SK-N-SH treated with all-trans-retinoic acid at 6 μM for 48 hours (cell line): ENCODE results near the gene LCE1F.

Source experiments
- ATAC-seq: fragments of 200-7000 bp; cut with Tn5 transposase; 3 replicates; pipeline ENCODE4 v1.9.1; 2020; ENCODE audit warnings: mild to moderate bottlenecking, moderate library complexity
- ARNTL ChIP-seq: fragments of 450-650 bp; formaldehyde crosslinking; IDR thresholded peaks from 2 replicates; pipeline ENCODE4 v1.5.0; 2020; ENCODE audit warnings: low read depth, mild to moderate bottlenecking, moderate library complexity, borderline replicate concordance
- CSDC2 ChIP-seq: fragments of 250-450 bp; sonication (Bioruptor Pico); IDR thresholded peaks from 2 replicates; pipeline ENCODE4 v1.5.0; 2020; ENCODE audit warnings: mild to moderate bottlenecking, moderate library complexity
- ESRRG ChIP-seq: fragments of 250-450 bp; sonication (Bioruptor Pico); IDR thresholded peaks from 2 replicates; pipeline ENCODE4 v1.6.1; 2021; ENCODE audit warnings: mild to moderate bottlenecking
- GLIS3 ChIP-seq: fragments of 250-450 bp; sonication (Bioruptor Pico); IDR thresholded peaks from 2 replicates; pipeline ENCODE4 v1.5.0; 2020; ENCODE audit warnings: mild to moderate bottlenecking, moderate library complexity
- ISL1 ChIP-seq: fragments of 250-450 bp; sonication (Bioruptor Pico); IDR thresholded peaks from 2 replicates; pipeline ENCODE4 v2.1.2; 2022; ENCODE audit warnings: mild to moderate bottlenecking, moderate library complexity
- OSR1 ChIP-seq: fragments of 250-450 bp; sonication (Bioruptor Pico); IDR thresholded peaks from 2 replicates; pipeline ENCODE4 v1.8.0; 2022; ENCODE audit warnings: moderate library complexity, mild to moderate bottlenecking, inconsistent platforms
- PPARA ChIP-seq: fragments of 250-450 bp; sonication (Bioruptor Pico); IDR thresholded peaks from 2 replicates; pipeline ENCODE4 v1.5.0; 2020; ENCODE audit warnings: mild to moderate bottlenecking, borderline replicate concordance
- TCF4 ChIP-seq: fragments of 250-450 bp; sonication (Bioruptor Pico); IDR thresholded peaks from 2 replicates; pipeline ENCODE4 v1.8.0; 2021; ENCODE audit warnings: mild to moderate bottlenecking, moderate library complexity, borderline replicate concordance
- TOX ChIP-seq: fragments of 250-450 bp; sonication (Bioruptor Pico); IDR thresholded peaks from 2 replicates; pipeline ENCODE4 v1.8.0; 2021; ENCODE audit warnings: mild to moderate bottlenecking, moderate library complexity, borderline replicate concordance
- ZC3H10 ChIP-seq: fragments of 250-450 bp; sonication (Bioruptor Pico); IDR thresholded peaks from 2 replicates; pipeline ENCODE4 v1.5.1; 2021; ENCODE audit warnings: mild to moderate bottlenecking, moderate library complexity
- ZFP3 ChIP-seq: fragments of 250-450 bp; sonication (Bioruptor Pico); IDR thresholded peaks from 2 replicates; pipeline ENCODE4 v1.5.0; 2020; ENCODE audit warnings: mild to moderate bottlenecking, moderate library complexity
- ZFP30 ChIP-seq: fragments of 450-650 bp; formaldehyde crosslinking; IDR thresholded peaks from 2 replicates; pipeline ENCODE4 v1.5.0; 2022; ENCODE audit warnings: mild to moderate bottlenecking, moderate library complexity
- ZNF565 ChIP-seq: fragments of 450-650 bp; formaldehyde crosslinking; conservative IDR thresholded peaks from 2 replicates; pipeline ENCODE4 v1.5.0; 2020; ENCODE audit warnings: low read depth, mild to moderate bottlenecking, moderate library complexity
- ZNF70 ChIP-seq: fragments of 450-650 bp; formaldehyde crosslinking; IDR thresholded peaks from 2 replicates; pipeline ENCODE4 v1.5.0; 2020; ENCODE audit warnings: mild to moderate bottlenecking, moderate library complexity
- ZNF8 ChIP-seq: fragments of 450-650 bp; formaldehyde crosslinking; IDR thresholded peaks from 2 replicates; pipeline ENCODE4 v1.5.0; 2020; ENCODE audit warnings: mild to moderate bottlenecking, moderate library complexity
- TF ChIP-seq, protein P1 (sequence below): fragments of 250-450 bp; sonication (Bioruptor Pico); IDR thresholded peaks from 2 replicates; pipeline ENCODE4 v1.8.0; 2021; ENCODE audit warnings: low read depth, mild to moderate bottlenecking, moderate library complexity, borderline replicate concordance
- TF ChIP-seq, protein P2 (sequence below): fragments of 250-450 bp; sonication (Bioruptor Pico); IDR thresholded peaks from 2 replicates; pipeline ENCODE4 v1.5.0; 2020; ENCODE audit warnings: mild to moderate bottlenecking, moderate library complexity
- TF ChIP-seq, protein P3 (sequence below): fragments of 250-450 bp; sonication (Bioruptor Pico); IDR thresholded peaks from 2 replicates; pipeline ENCODE4 v1.5.1; 2021; ENCODE audit warnings: mild to moderate bottlenecking, moderate library complexity
- TF ChIP-seq, protein P4 (sequence below): fragments of 250-450 bp; sonication (Bioruptor Pico); IDR thresholded peaks from 2 replicates; pipeline ENCODE4 v1.5.1; 2020; ENCODE audit warnings: low read depth, mild to moderate bottlenecking, moderate library complexity
- TF ChIP-seq, protein P5 (sequence below): fragments of 250-450 bp; sonication (Bioruptor Pico); IDR thresholded peaks from 2 replicates; pipeline ENCODE4 v1.8.0; 2020; ENCODE audit warnings: mild to moderate bottlenecking, moderate library complexity, borderline replicate concordance

LCE1F gene

DNA sequence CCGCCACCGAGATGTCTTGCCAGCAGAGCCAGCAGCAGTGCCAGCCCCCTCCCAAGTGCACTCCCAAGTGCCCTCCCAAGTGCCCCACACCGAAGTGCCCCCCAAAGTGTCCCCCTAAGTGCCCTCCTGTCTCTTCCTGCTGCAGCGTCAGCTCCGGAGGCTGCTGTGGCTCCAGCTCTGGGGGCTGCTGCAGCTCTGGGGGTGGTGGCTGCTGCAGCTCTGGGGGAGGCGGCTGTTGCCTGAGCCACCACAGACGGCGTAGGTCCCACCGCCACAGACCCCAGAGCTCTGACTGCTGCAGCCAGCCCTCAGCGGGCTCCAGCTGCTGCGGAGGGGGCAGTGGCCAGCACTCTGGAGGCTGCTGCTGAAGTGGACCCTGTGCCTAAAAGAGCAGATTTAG, 1.4 kb downstream of the LCE1F start:
- TF ChIP-seq ZC3H10 (no peak), ARNTL (CRISPR knock-in tag) (no peak), PPARA (no peak), ZFP3 (CRISPR knock-in tag) (no peak), ESRRG (CRISPR knock-in tag) (no peak), OSR1 (no peak), ISL1 (CRISPR knock-in tag) (no peak), ZNF70 (CRISPR knock-in tag) (no peak), ZFP30 (CRISPR knock-in tag) (no peak), ZNF8 (CRISPR knock-in tag) (no peak), TCF4 (CRISPR knock-in tag) (no peak), GLIS3 (CRISPR knock-in tag) (no peak), ZNF565 (CRISPR knock-in tag) (no peak), TOX (no peak)
- TF ChIP-seq, protein P1, sequence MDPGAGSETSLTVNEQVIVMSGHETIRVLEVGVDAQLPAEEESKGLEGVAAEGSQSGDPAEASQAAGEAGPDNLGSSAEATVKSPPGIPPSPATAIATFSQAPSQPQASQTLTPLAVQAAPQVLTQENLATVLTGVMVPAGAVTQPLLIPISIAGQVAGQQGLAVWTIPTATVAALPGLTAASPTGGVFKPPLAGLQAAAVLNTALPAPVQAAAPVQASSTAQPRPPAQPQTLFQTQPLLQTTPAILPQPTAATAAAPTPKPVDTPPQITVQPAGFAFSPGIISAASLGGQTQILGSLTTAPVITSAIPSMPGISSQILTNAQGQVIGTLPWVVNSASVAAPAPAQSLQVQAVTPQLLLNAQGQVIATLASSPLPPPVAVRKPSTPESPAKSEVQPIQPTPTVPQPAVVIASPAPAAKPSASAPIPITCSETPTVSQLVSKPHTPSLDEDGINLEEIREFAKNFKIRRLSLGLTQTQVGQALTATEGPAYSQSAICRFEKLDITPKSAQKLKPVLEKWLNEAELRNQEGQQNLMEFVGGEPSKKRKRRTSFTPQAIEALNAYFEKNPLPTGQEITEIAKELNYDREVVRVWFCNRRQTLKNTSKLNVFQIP (CRISPR knock-in tag) = no peak
- TF ChIP-seq, protein P2, sequence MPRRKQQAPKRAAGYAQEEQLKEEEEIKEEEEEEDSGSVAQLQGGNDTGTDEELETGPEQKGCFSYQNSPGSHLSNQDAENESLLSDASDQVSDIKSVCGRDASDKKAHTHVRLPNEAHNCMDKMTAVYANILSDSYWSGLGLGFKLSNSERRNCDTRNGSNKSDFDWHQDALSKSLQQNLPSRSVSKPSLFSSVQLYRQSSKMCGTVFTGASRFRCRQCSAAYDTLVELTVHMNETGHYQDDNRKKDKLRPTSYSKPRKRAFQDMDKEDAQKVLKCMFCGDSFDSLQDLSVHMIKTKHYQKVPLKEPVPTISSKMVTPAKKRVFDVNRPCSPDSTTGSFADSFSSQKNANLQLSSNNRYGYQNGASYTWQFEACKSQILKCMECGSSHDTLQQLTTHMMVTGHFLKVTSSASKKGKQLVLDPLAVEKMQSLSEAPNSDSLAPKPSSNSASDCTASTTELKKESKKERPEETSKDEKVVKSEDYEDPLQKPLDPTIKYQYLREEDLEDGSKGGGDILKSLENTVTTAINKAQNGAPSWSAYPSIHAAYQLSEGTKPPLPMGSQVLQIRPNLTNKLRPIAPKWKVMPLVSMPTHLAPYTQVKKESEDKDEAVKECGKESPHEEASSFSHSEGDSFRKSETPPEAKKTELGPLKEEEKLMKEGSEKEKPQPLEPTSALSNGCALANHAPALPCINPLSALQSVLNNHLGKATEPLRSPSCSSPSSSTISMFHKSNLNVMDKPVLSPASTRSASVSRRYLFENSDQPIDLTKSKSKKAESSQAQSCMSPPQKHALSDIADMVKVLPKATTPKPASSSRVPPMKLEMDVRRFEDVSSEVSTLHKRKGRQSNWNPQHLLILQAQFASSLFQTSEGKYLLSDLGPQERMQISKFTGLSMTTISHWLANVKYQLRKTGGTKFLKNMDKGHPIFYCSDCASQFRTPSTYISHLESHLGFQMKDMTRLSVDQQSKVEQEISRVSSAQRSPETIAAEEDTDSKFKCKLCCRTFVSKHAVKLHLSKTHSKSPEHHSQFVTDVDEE (CRISPR knock-in tag) = no peak
- TF ChIP-seq, protein P3, sequence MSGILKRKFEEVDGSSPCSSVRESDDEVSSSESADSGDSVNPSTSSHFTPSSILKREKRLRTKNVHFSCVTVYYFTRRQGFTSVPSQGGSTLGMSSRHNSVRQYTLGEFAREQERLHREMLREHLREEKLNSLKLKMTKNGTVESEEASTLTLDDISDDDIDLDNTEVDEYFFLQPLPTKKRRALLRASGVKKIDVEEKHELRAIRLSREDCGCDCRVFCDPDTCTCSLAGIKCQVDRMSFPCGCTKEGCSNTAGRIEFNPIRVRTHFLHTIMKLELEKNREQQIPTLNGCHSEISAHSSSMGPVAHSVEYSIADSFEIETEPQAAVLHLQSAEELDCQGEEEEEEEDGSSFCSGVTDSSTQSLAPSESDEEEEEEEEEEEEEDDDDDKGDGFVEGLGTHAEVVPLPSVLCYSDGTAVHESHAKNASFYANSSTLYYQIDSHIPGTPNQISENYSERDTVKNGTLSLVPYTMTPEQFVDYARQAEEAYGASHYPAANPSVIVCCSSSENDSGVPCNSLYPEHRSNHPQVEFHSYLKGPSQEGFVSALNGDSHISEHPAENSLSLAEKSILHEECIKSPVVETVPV (CRISPR knock-in tag) = no peak
- TF ChIP-seq, protein P4, sequence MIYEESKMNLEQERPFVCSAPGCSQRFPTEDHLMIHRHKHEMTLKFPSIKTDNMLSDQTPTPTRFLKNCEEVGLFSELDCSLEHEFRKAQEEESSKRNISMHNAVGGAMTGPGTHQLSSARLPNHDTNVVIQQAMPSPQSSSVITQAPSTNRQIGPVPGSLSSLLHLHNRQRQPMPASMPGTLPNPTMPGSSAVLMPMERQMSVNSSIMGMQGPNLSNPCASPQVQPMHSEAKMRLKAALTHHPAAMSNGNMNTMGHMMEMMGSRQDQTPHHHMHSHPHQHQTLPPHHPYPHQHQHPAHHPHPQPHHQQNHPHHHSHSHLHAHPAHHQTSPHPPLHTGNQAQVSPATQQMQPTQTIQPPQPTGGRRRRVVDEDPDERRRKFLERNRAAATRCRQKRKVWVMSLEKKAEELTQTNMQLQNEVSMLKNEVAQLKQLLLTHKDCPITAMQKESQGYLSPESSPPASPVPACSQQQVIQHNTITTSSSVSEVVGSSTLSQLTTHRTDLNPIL (CRISPR knock-in tag) = no peak
- TF ChIP-seq, protein P5, sequence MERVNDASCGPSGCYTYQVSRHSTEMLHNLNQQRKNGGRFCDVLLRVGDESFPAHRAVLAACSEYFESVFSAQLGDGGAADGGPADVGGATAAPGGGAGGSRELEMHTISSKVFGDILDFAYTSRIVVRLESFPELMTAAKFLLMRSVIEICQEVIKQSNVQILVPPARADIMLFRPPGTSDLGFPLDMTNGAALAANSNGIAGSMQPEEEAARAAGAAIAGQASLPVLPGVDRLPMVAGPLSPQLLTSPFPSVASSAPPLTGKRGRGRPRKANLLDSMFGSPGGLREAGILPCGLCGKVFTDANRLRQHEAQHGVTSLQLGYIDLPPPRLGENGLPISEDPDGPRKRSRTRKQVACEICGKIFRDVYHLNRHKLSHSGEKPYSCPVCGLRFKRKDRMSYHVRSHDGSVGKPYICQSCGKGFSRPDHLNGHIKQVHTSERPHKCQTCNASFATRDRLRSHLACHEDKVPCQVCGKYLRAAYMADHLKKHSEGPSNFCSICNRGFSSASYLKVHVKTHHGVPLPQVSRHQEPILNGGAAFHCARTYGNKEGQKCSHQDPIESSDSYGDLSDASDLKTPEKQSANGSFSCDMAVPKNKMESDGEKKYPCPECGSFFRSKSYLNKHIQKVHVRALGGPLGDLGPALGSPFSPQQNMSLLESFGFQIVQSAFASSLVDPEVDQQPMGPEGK (CRISPR knock-in tag) = no peak
- ATAC-seq = no peak

DNA sequence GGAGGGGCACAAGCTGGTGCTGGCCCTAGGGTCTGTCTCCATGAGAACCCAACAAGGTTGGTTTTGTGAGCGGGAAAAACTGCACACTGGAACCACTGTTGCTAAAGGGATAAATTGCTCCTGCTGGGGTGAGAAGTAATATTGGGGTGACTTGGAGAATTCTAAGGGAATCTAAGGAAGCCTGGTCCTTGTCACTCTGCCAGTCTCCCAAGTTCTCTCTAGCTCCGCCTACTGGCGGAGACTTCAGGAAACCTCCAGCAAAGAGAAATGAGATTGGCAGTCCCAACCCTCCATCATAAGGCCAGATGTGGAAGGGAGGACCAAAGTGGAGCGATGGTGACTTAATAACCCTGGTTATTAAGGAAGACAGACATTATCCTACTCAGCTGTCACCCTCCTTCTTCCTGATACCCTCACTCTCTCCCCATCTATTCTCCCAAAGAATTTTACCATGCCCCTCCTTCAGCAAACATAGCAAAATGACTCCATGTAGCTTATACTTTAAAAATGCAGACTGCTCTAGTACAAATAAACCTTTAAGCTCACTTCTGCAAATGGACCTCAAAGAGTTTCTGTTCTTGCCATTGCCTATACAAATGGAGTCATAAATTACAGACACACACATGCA, 2.7 kb downstream of the LCE1F start:
- TF ChIP-seq, protein P5 (CRISPR knock-in tag) = no peak
- TF ChIP-seq, all 23 proteins: peak for 0
- peak; percentile 63 for ATAC-seq

DNA sequence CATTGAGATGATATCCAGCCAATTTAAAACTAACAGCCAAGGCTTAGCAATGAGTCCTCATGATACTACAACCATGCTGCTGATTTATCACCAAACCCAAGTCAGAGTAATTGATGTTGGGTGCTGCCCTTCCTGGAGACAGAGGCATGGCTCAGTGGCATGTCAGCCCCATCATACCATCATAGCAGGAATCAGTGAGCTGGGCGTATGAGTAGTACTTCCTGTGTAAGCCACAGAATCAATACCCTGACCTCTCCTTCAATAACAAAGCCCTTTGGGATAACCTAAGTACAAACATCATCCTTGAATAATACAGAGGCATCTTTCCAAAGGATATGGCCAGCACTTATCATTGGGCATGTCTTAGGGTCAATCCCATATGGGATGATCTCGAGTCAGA, 8.2 kb downstream of the LCE1F start:
- no peak for ATAC-seq
- no peak for TF ChIP-seq CSDC2
- TF ChIP-seq ARNTL (CRISPR knock-in tag) = no peak
- TF ChIP-seq GLIS3 (CRISPR knock-in tag) = no peak
- no peak for TF ChIP-seq ZFP30 (CRISPR knock-in tag)
- TF ChIP-seq, protein P1 (CRISPR knock-in tag) = no peak
- TF ChIP-seq TOX = no peak
- TF ChIP-seq, protein P5 (CRISPR knock-in tag) = no peak
- TF ChIP-seq, protein P4 (CRISPR knock-in tag) = no peak
- no peak for TF ChIP-seq ZFP3 (CRISPR knock-in tag)
- TF ChIP-seq PPARA = no peak
